ENCODE measurements around the gene GSDME.

The GSDME gene

DNA sequence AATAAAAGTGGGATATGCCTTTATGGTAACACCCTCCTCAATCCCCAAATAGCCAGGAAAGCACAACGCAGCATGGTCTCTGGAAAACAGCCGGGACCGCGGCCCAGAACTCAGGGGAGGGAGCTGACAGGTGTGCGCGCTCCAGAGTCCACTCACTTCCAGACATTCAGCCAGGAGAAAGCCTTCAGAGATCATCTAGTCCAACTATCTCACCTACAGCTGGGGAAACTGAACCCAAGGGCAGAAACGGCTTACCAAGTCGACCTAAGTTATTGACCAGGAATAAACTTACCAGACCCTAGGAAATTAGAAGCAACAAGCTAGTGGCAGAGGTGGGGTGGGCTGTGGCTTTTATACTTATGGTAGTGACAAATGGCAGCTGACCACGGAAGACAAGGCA is 16.4 kb downstream of the GSDME start:
- TF ChIP-seq EGR1 (IDR thresholded peaks at IDR 0.05), result no peak
- TF ChIP-seq FOXM1 (IDR thresholded peaks at IDR 0.05; ENCODE audit: borderline replicate concordance, low read depth), result no peak
- no peak for TF ChIP-seq TAF1 (IDR thresholded peaks at IDR 0.05; ENCODE audit: low read depth)
- TF ChIP-seq CREB1 (IDR thresholded peaks at IDR 0.05; ENCODE audit: low read depth), result no peak
- TF ChIP-seq TEAD4 (IDR thresholded peaks at IDR 0.05), result no peak
- no peak for TF ChIP-seq EP300 (IDR thresholded peaks at IDR 0.05; ENCODE audit: borderline replicate concordance)
- TF ChIP-seq REST (IDR thresholded peaks at IDR 0.05; ENCODE audit: low read depth), result no peak
- TF ChIP-seq YY1 (IDR thresholded peaks at IDR 0.05; ENCODE audit: low read depth), result no peak
- no peak for TF ChIP-seq CEBPB (IDR thresholded peaks at IDR 0.05)
- TF ChIP-seq RAD21 (IDR thresholded peaks at IDR 0.05; ENCODE audit: low read depth), result no peak
- TF ChIP-seq MAX (IDR thresholded peaks at IDR 0.05), result no peak
- TF ChIP-seq, protein P1, sequence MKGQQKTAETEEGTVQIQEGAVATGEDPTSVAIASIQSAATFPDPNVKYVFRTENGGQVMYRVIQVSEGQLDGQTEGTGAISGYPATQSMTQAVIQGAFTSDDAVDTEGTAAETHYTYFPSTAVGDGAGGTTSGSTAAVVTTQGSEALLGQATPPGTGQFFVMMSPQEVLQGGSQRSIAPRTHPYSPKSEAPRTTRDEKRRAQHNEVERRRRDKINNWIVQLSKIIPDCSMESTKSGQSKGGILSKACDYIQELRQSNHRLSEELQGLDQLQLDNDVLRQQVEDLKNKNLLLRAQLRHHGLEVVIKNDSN (IDR thresholded peaks at IDR 0.05), result no peak
- TF ChIP-seq ZBTB7A (IDR thresholded peaks at IDR 0.05; ENCODE audit: low read depth), result no peak
- no peak for TF ChIP-seq TCF12 (IDR thresholded peaks at IDR 0.05; ENCODE audit: low read depth)
- no peak for TF ChIP-seq NFIC (IDR thresholded peaks at IDR 0.05)

DNA sequence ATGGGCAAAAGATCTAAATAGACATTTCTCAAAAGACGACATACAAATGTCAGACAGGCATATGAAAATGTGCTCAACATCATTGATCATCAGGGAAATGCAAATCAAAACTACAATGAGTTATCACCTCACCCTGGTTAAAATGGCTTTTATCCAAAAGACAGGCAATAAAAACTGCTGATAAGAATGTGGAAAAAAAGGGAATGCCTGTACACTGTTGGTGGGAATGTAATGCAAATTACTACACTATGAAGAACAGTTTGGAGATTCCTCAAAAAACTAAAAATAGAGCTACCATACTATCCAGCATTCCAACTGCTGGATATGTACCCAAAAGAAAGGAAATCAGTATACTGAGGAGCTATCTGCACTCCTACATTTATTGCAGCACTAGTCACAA is 18.0 kb downstream of the GSDME start:
- TF ChIP-seq MAX (IDR thresholded peaks at IDR 0.05) (no peak), TCF12 (IDR thresholded peaks at IDR 0.05; ENCODE audit: low read depth) (no peak), ZBTB7A (IDR thresholded peaks at IDR 0.05; ENCODE audit: low read depth) (no peak), EGR1 (IDR thresholded peaks at IDR 0.05) (no peak), EP300 (IDR thresholded peaks at IDR 0.05; ENCODE audit: borderline replicate concordance) (no peak), CREB1 (IDR thresholded peaks at IDR 0.05; ENCODE audit: low read depth) (no peak), YY1 (IDR thresholded peaks at IDR 0.05; ENCODE audit: low read depth) (no peak), REST (IDR thresholded peaks at IDR 0.05; ENCODE audit: low read depth) (no peak)
- TF ChIP-seq, protein P1 (IDR thresholded peaks at IDR 0.05), result no peak

- TF ChIP-seq TEAD4 (IDR thresholded peaks at IDR 0.05) (no peak), CEBPB (IDR thresholded peaks at IDR 0.05) (no peak), ZBTB7A (IDR thresholded peaks at IDR 0.05; ENCODE audit: low read depth) (no peak), YY1 (IDR thresholded peaks at IDR 0.05; ENCODE audit: low read depth) (no peak), EGR1 (IDR thresholded peaks at IDR 0.05) (no peak), EP300 (IDR thresholded peaks at IDR 0.05; ENCODE audit: borderline replicate concordance) (no peak), FOXM1 (IDR thresholded peaks at IDR 0.05; ENCODE audit: borderline replicate concordance, low read depth) (no peak), REST (IDR thresholded peaks at IDR 0.05; ENCODE audit: low read depth) (no peak)
- TF ChIP-seq, protein P1 (IDR thresholded peaks at IDR 0.05), result no peak
Measured at GRCh38 chr7:24738577-24738976, 18.7 kb downstream of the GSDME start.

DNA sequence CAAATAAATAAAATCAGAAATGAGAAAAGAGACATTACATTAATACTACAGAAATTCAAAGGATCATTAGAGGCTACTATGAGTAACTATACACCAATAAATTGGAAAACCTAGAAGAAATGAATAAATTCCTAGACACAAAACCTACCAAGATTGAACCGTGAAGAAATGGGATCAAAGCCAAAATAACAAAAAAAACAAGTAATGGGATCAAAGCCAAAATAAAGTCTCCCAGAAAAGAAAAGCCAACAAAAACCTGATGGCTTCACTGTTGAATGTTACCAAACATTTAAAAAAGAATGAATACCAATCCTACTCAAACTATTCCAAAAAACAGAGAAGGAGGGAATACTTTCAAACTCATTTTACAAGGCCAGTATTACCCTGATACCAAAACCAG is 20.0 kb downstream of the GSDME start:
- TF ChIP-seq TEAD4 (IDR thresholded peaks at IDR 0.05) (no peak), ZBTB7A (IDR thresholded peaks at IDR 0.05; ENCODE audit: low read depth) (no peak), RAD21 (IDR thresholded peaks at IDR 0.05; ENCODE audit: low read depth) (no peak), NFIC (IDR thresholded peaks at IDR 0.05) (peak; percentile 43; the same call in 1 of the 2 replicates), CEBPB (IDR thresholded peaks at IDR 0.05) (no peak)
- TF ChIP-seq, protein P1 (IDR thresholded peaks at IDR 0.05), result no peak

Data from Ishikawa (cell line).